ENCODE measurements around the gene LCE5A.

DNA sequence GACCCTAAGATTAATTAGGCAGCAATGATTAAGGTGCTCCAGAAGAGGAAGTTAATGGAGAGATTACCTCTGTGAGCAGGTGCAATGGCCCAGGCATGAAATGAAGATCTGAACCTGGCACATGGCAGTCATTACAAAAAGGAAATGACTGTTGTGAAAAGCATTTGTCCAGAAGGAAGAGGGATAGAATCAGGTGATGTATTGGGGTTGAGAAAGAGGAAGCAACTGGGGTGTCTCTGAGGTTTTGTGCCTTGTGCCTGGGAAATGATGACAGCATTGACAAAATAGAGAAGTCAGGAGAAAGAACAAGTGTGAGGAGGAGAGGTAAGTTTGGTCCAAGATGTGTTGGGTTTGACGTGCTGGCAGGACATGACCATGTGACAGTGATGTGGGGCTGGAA, 9.2 kb downstream of the LCE5A start:
- TF ChIP-seq POLR2AphosphoS5 (IDR thresholded peaks at IDR 0.05; ENCODE audit: low read depth, low read length), result no peak
- TF ChIP-seq TAF1 (IDR thresholded peaks at IDR 0.05; ENCODE audit: borderline replicate concordance, insufficient read depth, low read length), result no peak
- TF ChIP-seq SIN3A (IDR thresholded peaks at IDR 0.05; ENCODE audit: borderline replicate concordance, insufficient read depth, low read length), result no peak
- TF ChIP-seq, protein P1, sequence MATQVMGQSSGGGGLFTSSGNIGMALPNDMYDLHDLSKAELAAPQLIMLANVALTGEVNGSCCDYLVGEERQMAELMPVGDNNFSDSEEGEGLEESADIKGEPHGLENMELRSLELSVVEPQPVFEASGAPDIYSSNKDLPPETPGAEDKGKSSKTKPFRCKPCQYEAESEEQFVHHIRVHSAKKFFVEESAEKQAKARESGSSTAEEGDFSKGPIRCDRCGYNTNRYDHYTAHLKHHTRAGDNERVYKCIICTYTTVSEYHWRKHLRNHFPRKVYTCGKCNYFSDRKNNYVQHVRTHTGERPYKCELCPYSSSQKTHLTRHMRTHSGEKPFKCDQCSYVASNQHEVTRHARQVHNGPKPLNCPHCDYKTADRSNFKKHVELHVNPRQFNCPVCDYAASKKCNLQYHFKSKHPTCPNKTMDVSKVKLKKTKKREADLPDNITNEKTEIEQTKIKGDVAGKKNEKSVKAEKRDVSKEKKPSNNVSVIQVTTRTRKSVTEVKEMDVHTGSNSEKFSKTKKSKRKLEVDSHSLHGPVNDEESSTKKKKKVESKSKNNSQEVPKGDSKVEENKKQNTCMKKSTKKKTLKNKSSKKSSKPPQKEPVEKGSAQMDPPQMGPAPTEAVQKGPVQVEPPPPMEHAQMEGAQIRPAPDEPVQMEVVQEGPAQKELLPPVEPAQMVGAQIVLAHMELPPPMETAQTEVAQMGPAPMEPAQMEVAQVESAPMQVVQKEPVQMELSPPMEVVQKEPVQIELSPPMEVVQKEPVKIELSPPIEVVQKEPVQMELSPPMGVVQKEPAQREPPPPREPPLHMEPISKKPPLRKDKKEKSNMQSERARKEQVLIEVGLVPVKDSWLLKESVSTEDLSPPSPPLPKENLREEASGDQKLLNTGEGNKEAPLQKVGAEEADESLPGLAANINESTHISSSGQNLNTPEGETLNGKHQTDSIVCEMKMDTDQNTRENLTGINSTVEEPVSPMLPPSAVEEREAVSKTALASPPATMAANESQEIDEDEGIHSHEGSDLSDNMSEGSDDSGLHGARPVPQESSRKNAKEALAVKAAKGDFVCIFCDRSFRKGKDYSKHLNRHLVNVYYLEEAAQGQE (IDR thresholded peaks at IDR 0.05; ENCODE audit: insufficient read depth in 1 of 2, low read depth in 2 of 2, low read length in 2 of 2), result no peak
